HG02884 (cell line): ENCODE results near the gene MVB12B.

Source experiments
- ATAC-seq: cut with Tn5 transposase; IDR thresholded peaks from one replicate; pipeline ENCODE4 v1.9.1; 2021; ENCODE audit warnings: mild to moderate bottlenecking, moderate library complexity; ENCODE audit not compliant: unreplicated experiment

The MVB12B gene

DNA sequence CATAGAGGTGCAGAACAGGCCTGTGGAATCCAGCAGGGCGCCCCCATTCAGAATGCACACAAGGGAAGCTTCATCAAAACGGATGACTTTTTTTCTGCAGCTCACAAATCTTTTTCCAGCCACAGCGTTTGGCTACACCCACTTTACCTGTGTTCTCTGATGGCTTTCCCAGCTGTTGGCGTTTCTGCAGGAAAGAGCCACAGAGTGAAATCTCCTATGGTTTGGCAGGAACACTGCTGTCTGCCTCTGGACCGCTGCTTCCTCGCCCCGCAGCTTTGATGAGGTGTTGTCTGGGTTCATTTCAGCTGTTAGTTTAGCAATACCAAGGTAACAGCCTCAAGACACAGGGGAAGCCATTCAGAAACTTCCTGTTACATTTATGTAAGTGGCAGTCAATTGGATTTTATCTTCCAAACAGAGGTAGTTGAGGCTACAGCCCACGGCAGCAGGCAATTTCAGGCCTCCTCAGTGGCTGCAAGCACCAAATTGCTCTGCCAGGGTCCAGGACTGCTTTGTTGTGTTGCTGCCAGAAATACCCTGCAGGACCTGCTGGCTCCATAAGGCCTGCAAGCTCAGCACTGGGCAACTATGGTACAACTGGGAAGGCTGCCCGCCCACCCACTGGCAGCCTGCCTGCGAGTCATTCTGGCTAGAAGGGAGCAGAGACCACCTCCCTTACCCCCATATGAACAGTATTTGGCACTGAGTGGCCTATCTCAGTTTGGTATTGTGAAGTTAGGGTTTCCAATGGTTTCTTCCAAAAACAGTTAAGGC is 96.7 kb downstream of the MVB12B start:
- ATAC-seq = no peak

DNA sequence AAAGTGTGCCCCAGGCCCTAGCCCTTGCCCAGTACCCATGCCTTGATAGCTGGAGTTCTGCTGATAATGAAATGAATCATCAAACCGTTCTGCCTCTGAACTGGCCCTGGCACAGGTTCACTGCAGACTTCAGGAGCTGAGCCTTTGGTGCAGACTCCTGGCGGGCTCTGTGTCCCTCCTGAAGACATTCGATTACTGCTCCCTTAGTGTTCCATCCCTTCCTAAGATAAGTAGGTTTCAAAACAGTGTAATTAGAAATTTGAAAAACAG is 97.2 kb downstream of the MVB12B start:
- ATAC-seq = no peak

DNA sequence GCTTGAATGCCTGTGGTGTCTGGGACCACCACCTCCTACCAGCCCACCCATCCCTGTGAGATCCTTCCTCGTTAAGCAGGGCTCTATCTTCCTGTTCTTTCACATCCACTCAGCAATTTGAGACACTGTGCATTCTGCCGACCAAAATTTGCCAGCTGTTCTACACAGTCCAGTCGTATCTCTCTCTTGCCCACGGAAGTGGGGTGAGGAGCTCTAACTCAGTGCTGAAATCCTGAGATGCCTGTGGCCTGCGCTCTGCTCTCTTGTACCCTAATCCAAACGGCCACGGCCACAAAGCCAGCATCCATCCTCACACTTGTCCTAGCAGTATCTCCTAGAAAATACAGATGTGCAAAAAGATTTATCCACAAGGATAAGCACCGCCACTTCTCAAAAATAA is 97.9 kb downstream of the MVB12B start:
- no peak for ATAC-seq

- no peak for ATAC-seq
Observed at GRCh38 chr9:126428534-126429175, 102.0 kb downstream of the MVB12B start.

GRCh38 chr9:126429190-126429589 is 102.6 kb downstream of the MVB12B start:
- no peak for ATAC-seq

GRCh38 chr9:126430124-126430523 is 103.5 kb downstream of the MVB12B start:
- ATAC-seq = no peak

- ATAC-seq = no peak
Observed at GRCh38 chr9:126431077-126431742, 104.6 kb downstream of the MVB12B start.

- no peak for ATAC-seq
Observed at GRCh38 chr9:126432659-126433058, 106.0 kb downstream of the MVB12B start.

DNA sequence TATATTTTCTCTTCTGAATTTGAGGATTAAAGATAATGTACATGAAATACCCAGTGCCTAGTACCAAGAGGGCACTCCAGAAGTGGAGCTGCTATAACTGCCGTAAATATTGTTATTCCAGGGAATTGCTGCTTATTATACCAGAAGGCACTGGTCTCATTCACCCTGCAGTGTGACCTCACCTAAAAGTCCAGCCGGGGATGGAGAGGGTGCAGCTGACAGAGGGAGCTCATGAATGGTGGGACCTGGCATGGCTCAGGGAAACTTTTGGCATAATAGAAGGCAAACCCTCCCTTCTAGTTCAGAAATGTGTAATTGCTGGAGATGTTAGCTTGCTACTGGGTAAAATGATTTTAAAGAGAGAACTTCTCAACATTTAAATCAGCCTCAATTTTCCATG is 108.5 kb downstream of the MVB12B start:
- no peak for ATAC-seq

GRCh38 chr9:126435626-126436025 is 109.0 kb downstream of the MVB12B start:
- ATAC-seq = no peak

DNA sequence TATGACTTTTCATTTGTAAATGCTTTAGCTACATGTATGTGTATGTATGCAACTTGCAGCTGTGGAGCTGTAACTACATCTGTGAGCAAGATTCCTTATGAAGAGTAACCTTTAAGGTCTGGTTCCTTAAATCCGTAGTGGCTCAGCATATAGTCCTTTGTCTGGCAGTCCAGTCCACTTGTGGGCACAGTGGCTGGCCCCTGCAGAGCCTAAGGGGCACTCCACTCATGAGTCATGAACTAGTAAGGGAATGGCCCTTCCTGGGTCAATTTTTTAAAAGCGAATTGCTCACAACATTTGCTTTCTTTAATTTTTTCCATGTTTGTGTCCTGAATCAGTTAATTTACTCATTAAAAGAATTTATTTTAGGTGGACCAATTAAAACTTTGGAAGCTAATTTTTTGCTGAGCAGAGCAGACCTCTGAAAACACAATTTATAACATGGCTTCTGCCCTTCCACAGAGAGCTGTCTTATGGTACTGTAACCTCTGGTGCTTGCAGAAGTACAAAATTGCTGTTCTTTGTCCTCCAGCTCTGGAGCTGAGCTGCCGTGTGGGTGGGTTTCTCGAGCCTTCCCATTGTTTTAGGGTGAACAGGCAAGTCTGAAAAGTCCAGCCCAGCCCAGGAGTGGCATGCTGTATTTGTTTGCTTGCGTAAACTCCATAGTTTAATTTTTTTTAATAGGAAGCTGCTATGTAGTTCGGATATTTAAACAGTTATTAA is 110.1 kb downstream of the MVB12B start:
- ATAC-seq = no peak

DNA sequence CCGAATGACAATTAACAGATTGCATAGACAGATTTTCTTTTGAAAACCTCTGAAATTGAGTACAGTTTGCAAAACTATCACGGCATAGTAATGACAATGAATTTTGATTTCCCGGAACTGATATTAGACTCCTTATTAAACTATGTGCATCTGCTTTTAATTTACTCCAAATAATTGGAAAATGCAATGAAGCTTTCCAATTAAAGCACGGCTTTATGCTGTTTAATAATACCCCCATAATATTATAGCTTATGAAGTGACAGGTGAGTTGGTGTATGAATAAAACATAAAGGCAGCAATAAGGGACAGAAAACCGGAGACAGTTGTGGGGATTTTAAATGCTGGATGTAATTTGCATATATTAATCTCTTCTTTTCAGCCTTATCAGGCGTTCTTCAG is 110.6 kb downstream of the MVB12B start:
- ATAC-seq = no peak

DNA sequence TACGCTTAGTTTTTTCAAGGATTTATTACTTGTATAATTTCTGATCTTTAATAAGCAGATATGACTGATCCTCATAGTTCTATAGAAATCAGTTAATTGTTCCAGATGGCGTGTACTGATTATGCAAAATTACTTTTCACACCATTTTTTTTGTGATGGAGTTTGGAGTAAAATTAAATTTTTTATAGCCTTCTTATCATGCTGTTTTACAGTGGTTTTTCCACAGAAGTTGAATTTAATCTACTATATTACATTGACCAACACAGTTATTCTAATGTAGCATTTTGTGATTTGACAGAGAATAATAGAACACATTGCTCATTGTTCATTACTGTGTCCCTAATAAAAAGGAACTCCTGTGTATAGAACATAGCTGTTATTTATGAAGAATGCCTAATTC is 111.1 kb downstream of the MVB12B start:
- ATAC-seq = no peak

DNA sequence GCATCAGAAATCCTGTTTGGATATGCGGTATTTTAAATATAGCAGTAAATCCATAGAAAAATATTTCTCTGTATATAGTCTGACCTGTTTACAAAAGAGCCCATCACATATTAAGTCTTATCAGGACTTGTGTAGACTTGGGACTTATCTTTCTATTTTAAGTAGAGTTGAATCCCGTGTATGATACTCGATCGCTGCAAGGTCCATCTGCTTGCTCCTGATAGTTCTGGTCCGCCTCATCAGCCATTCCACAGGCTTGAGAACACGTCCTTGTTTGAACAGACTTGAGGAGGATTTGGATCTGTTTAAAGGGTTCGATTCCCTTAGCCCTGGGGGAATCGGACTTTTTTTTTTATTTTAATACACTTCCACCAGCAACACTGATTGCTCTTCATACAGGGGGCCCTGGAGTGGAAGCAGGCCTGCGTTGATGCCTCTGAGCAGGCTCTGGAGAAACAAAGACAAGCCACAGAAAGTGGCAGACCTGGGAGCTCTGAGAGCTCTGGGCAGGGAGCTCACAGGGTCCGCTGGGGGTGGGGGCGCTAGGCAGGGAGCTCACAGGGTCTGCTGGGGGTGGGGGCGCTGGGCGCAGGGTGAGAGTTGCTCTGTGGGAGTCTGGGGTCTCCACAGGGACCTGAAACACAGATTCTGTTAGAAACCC is 112.2 kb downstream of the MVB12B start:
- ATAC-seq = no peak

- ATAC-seq = no peak
Observed at GRCh38 chr9:126439402-126439765, 112.8 kb downstream of the MVB12B start.

DNA sequence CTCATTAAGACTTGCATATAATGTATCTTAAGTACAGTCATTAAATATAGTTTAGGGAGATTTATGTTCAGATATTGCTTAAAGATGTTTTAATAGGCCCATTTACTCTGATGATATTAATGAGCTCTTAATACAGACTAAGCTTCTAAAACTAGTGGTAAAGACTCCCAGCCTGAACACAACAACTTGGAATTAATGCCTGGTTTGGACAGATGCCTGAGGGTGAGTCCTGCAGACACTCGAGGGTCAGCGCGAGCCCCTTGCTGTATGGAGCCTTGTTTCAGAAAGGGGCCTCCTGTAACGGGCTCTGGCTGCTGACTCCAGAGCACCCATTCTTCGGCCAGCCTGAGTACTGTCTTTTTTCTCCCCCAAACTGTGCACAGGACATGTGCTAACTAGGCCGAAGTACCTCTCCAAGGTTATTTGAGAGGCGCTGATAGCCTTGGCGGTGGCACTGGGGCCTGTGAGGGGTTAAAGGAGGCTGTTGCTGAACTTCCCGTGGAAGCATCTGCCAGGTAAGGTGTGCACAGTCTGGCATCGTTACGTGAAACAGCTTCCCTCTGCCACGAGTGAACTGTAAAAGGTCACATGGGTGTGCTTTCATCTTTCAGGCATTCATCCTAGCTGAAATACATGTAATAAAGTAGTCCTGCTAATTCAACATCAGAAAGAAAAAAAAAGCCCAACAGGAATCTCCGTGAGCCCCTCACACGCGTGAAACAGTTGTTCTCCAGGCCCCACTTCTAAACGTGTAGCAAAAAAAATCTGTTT is 113.4 kb downstream of the MVB12B start:
- ATAC-seq = no peak

GRCh38 chr9:126440940-126441339 is 114.3 kb downstream of the MVB12B start:
- no peak for ATAC-seq

- ATAC-seq = no peak
Observed at GRCh38 chr9:126442636-126443035, 116.0 kb downstream of the MVB12B start.

- no peak for ATAC-seq
Observed at GRCh38 chr9:126443144-126443543, 116.5 kb downstream of the MVB12B start.

DNA sequence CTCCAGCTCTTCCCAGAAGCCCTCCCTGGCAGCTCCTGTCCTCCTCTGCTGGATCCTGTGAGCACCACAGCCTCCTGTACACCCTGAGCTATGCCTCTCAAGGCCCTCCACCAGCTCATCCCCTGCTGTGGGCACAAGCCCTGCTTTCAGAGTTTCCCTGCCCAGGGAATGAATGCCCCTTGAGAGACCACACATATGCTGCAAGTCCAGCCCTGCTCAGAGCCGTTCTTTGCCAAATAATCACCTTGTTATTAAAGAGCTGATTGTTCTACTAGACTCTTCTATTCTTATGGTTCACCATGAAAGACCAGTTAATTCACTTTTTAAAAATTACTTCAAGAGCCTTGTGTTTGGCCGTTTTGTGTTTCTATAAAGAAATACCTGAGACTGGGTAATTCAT is 121.5 kb downstream of the MVB12B start:
- ATAC-seq = no peak
